D721Med (cell line): ENCODE results near the gene ZDHHC13.

Source experiments
- DNase-seq: peaks from one replicate; pipeline ENCODE4 v3.0.0; 2011; ENCODE audit warnings: low spot score; ENCODE audit not compliant: insufficient read length
- FAIRE-seq: peaks from 2 replicates; lab custom pipeline; 2011; peaks lifted over from hg19 to GRCh38; lab: Jason Lieb, UNC
- CTCF ChIP-seq: IDR thresholded peaks from 2 replicates; pipeline ENCODE4 v1.5.1; 2012; ENCODE audit warnings: mild to moderate bottlenecking, control low read depth; ENCODE audit not compliant: insufficient read depth; ENCODE audit errors: missing control alignments

The ZDHHC13 gene

GRCh38 chr11:19089421-19089820 is 27.5 kb upstream of the ZDHHC13 start:
- no peak for FAIRE-seq
- no peak for TF ChIP-seq CTCF
- DNase-seq = no peak

- FAIRE-seq (no peak), DNase-seq (no peak)
- TF ChIP-seq CTCF = no peak
Observed at GRCh38 chr11:19091366-19091765, 25.6 kb upstream of the ZDHHC13 start.

GRCh38 chr11:19092342-19092741 is 24.6 kb upstream of the ZDHHC13 start:
- no peak for TF ChIP-seq CTCF
- no peak for FAIRE-seq

GRCh38 chr11:19092850-19093249 is 24.1 kb upstream of the ZDHHC13 start:
- DNase-seq = no peak
- no peak for TF ChIP-seq CTCF
- FAIRE-seq = no peak

More at GRCh38 chr11:19092342-19092741, 24.6 kb upstream of the ZDHHC13 start:
- DNase-seq = no peak

GRCh38 chr11:19093976-19094375 is 23.0 kb upstream of the ZDHHC13 start:
- TF ChIP-seq CTCF = no peak
- no peak for FAIRE-seq
- no peak for DNase-seq

GRCh38 chr11:19094859-19095258 is 22.1 kb upstream of the ZDHHC13 start:
- DNase-seq (no peak), FAIRE-seq (no peak)
- TF ChIP-seq CTCF = no peak

GRCh38 chr11:19099093-19099492 is 17.9 kb upstream of the ZDHHC13 start:
- TF ChIP-seq CTCF = no peak
- FAIRE-seq (no peak), DNase-seq (no peak)
